GM19468 (cell line): Measurements from ENCODE around the gene EIF5A.
A peak's percentile ranks its signal among the peaks of the same experiment; 100 is the strongest.
"Not testable (repeated sequence)": the region's sequence is repeated elsewhere in the genome, so short reads cannot be mapped to it uniquely, and the experiment has no call there.

Experiments
- ATAC-seq: cut with Tn5 transposase; IDR thresholded peaks from one replicate; pipeline ENCODE4 v1.9.1; 2021; ENCODE audit warnings: mild to moderate bottlenecking, moderate library complexity, moderate number of reproducible peaks; ENCODE audit not compliant: unreplicated experiment; ENCODE audit errors: extremely low read depth

The EIF5A gene

GRCh38 chr17:7328840-7329373 lies 21.5 kb downstream of the EIF5A start, which contains the start of gene NEURL4:
Gene NEURL4 (minus strand): TSS chr17:7329335. CDS start chr17:7329312, 23 bp downstream.
- no peak for ATAC-seq

DNA sequence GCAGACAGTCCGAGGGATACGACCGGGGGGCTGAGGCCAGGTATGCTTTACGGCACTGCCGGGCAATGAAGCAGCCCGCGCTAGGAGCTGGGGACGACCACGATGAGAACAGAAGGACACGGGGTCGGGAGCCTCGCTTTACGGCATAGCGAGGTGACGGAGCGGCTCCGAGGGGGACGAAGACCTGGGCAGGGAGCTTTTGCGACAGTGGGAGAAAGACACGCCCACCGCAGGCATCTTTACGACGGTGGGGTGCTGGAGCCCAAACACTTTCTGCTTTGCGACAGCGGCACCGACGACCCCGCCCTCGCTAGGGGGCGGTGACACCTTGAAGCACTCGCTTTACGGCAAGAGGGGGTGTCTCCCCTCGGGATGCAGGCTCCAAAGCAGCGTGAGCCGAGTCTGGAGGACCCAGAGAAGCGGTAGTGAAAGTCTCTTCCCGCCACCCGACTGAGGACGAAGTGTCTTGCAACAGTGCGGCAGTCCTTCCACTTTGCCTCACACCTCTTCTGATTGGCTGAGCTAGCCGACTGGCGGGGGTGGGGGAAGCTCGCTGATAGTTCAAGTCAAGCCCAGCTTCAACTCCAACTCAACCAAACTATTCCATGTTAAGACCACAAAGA lies 22.1 kb downstream of the EIF5A start:
- ATAC-seq, result peak; percentile 44

GRCh38 chr17:7329997-7330637 lies 22.7 kb downstream of the EIF5A start:
- ATAC-seq, result peak; percentile 9

DNA sequence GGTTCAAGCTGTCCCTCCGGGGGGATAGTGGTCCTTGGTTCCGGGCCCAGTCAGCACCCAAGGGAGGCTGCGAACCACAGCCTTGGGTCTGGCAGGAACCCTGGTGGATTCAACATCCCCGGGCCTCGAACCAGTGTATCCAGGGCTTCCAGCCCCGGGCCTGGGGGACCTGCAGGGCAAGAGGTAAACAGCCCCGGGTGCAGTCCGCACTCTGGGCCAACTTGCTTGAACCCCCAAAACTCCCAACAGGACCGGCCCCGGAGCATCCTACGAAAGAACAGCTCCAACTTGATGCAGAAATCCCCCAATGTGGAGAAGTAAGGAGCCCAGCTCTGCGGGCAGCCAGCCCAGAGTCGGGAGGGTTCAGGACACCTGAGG lies 23.2 kb downstream of the EIF5A start:
- ATAC-seq, result no peak

- no peak for ATAC-seq
Observed at GRCh38 chr17:7332111-7332510, 24.7 kb downstream of the EIF5A start.

- ATAC-seq, result not testable (repeated sequence)
Observed at GRCh38 chr17:7332600-7333069, 25.2 kb downstream of the EIF5A start.

GRCh38 chr17:7334938-7335538 lies 27.6 kb downstream of the EIF5A start:
- no peak for ATAC-seq

DNA sequence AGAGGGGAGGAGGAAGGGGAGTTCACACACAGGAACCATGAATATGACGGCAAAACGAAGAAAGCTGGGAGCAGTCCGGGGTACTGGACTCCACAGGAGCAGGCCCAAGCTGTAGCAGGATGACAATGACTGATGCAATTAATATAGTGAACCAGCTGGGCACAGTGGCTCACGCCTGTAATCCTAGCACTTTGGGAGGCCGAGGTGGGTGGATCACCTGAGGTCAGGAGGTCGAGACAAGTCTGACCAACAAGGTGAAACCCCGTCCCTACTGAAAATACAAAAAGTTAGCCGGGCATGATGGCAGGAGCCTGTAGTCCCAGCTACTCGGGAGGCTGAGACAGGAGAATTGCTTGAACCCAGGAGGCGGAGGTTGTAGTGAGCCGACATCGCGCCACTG lies 28.3 kb downstream of the EIF5A start:
- ATAC-seq, result not testable (repeated sequence)

DNA sequence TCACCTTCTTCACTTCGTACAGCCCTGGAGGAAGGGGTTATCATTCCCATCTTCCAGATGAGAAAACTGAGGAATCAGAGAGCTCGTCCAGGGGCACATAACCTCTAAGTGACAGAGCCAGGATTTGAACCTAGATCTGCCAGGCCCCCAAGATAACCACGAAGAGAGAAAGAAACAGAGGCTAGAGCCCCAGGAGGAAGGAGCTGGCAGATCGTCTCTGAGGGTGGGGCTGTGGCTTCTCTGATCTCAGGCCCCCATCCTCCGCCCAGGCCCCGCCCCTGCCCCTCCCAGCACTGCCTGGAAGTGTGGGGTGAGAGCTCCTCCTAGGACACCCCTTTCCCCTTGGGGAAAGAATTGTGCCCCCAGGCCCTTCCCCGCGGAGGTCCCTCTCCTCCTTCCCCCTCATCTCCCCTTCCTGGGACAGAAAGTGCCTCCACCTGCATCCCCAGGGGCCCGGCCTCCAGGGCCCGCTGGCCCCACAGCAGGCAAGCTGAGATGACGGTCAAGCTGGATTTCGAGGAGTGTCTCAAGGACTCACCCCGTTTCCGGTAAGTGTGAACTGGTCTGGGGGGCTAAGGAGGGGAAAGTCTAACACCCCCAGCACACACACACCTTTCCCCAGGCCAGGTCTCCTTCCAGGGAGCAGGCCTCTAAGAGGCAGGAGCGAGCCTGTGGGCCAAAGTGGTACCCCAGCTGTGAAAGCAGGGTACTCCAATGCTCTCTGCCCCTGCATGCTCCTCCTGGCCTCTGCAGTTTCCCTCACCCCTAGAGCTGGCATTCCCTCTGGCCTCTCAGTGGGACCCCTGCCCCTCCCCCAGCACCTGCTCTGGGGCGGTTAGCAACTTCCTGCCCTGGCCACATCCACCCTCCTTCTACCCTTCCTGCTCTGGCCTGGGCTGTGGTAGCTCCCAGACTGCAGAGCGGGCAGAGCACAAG lies 29.1 kb downstream of the EIF5A start, which contains the start of gene ACAP1:
Gene ACAP1, plus strand, starts transcription at position 290 of the 936 bp plus-strand sequence. Its CDS starts 206 bp downstream, at position 496.
- ATAC-seq, result no peak

- not testable (repeated sequence) for ATAC-seq
Observed at GRCh38 chr17:7337600-7337999, 30.2 kb downstream of the EIF5A start.

- ATAC-seq, result no peak
Observed at GRCh38 chr17:7340179-7340578, 32.8 kb downstream of the EIF5A start.

- no peak for ATAC-seq
Observed at GRCh38 chr17:7341842-7342241, 34.4 kb downstream of the EIF5A start.

GRCh38 chr17:7343250-7343649 lies 35.8 kb downstream of the EIF5A start:
- no peak for ATAC-seq

DNA sequence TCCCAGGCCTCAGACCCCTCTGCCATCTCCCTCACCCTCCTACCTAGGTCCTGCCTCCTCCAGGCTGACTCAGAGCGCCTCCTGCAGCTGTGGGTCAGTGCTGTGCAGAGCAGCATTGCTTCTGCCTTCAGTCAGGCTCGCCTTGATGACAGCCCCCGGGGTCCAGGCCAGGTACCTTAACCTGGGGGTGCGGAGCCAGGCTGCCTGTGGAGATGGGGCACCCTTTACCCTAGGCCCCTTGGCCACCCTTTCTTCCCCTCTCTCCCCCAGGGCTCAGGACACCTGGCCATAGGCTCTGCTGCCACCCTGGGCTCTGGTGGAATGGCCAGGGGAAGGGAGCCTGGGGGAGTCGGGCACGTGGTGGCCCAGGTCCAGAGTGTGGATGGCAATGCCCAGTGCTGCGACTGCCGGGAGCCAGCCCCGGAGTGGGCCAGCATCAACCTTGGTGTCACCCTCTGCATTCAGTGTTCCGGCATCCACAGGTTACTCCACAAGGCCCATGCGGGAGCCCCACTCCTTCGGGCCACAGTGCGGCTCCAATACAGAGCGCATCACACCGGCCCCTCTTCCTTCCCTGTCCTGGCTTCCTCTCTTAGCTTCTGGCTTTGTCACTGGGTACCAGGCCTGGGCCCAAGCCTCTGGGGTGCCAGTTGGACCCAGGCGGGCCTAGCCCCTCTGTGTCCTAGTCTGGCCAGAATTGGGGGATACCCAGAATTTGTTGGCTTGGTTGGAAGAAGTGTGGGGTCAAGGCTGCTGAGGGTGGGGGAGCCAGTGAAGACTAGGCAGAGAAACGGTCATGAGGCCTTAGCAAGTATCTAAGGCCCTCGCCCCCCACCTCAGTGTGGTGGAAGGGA lies 39.6 kb downstream of the EIF5A start:
- ATAC-seq, result no peak

DNA sequence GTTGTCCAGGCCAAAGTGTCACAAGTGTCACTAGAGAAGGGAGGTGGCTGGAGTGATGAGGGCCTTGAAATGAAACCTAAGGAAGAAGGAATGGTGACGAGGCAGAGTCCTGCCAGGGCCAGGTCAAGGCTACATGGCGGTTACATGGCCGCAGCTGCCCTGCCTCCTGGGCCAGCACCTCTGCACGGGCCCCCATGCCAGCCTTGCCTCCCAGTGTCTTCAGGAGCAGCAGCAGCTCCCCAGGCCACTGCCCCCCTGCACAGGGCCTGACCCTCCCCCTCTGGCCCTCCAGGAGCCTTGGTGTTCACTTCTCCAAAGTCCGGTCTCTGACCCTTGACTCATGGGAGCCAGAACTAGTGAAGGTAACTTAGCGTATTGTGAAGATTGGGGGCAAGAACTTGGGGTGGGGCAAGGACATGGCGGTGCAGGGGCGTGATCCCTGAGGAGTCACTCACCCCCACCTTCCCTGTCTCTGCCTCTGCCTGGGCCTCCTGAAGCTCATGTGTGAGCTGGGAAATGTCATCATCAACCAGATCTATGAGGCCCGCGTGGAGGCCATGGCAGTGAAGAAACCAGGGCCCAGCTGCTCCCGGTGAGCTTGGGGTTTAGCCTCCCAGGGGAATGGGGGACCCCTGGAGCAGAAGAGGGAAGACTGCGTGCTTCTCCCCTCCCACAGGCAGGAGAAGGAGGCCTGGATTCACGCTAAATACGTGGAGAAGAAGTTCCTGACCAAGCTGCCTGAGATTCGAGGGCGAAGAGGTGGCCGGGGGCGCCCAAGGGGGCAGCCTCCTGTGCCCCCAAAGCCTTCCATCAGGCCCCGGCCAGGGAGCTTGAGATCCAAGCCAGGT lies 40.4 kb downstream of the EIF5A start:
- ATAC-seq, result no peak

DNA sequence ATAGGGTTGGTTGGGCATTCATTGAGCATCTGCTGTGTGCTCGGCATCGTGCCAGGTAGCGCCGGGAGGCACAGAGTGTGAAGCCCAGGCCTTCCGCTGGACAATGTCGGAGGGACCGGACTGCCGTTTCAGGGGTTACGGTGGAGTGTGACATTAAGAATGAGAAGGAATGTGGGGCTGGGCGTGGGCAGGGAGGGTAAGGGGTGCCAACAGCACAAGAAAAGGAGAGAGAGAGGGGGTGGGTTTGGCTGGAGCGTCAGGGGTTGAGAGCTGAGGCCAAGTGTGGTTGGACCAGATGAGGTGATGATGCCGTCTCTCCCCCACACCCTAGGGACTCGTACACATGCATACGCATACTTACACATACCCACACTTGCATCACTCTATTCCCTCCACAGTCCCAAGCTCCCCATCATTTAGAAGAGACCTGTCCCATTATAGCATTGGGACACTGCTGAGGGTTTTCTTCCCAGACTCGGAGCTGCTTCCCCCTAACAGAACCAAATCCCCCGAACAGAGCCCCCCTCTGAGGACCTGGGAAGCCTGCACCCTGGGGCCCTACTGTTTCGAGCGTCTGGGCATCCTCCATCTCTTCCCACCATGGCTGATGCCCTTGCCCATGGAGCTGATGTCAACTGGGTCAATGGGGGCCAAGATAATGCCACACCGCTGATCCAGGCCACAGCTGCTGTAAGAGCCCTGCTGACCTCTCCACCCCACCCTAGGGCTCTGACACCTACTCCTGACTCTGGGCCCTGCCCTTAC lies 41.2 kb downstream of the EIF5A start:
- no peak for ATAC-seq

GRCh38 chr17:7351665-7352502 lies 44.5 kb downstream of the EIF5A start, which contains the start of gene KCTD11:
Gene KCTD11 (plus strand): TSS chr17:7352162.
- ATAC-seq, result peak; percentile 21
